ENCODE measurements around the gene SUSD6.
"Not testable (repeated sequence)": the region's sequence is repeated elsewhere in the genome, so short reads cannot be mapped to it uniquely, and the experiment has no call there.

DNA sequence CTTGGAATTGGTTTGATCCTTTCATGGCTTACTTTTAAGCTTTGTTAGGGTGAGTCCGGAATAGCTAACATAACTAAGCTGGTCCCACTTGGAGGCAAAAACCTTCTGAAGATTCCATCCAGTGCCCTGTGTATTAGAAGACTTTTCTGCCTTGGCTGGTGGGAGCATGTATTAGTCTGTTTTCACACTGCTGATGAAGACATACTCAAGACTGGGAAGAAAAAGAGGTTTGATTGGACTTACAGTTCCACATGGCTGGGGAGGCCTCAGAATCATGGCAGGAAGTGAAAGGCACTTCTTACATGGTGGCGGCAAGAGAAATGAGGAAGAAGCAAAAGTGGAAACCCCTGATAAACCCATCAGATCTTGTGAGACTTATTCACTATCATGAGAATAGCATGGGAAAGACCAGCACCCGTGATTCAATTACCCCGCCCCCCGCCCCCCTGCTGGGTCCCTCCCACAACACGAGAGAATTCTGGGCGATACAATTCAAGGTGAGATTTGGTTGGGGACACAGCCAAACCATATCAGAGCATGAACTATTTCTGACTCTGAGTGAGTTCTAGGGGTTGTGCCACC lies 30.9 kb downstream of the SUSD6 start:
- TF ChIP-seq, protein P1, sequence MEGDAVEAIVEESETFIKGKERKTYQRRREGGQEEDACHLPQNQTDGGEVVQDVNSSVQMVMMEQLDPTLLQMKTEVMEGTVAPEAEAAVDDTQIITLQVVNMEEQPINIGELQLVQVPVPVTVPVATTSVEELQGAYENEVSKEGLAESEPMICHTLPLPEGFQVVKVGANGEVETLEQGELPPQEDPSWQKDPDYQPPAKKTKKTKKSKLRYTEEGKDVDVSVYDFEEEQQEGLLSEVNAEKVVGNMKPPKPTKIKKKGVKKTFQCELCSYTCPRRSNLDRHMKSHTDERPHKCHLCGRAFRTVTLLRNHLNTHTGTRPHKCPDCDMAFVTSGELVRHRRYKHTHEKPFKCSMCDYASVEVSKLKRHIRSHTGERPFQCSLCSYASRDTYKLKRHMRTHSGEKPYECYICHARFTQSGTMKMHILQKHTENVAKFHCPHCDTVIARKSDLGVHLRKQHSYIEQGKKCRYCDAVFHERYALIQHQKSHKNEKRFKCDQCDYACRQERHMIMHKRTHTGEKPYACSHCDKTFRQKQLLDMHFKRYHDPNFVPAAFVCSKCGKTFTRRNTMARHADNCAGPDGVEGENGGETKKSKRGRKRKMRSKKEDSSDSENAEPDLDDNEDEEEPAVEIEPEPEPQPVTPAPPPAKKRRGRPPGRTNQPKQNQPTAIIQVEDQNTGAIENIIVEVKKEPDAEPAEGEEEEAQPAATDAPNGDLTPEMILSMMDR (IDR thresholded peaks at IDR 0.05 in 4 of 5, conservative IDR thresholded peaks at IDR 0.05 in 1 of 5), result not testable (repeated sequence)
- TF ChIP-seq POLR2A (IDR thresholded peaks at IDR 0.05), result not testable (repeated sequence)
